Neural progenitor cell (in vitro differentiated cells): ENCODE results near the gene TRAK1. TPM values are rescaled to one million over a fixed set of nuclear protein-coding genes. Genes with fewer than 3 reads are reported as not detected.

ENCODE experiments used
- DNase-seq: peaks from one replicate; pipeline ENCODE4 v3.0.0-alpha.2; 2016; ENCODE audit warnings: low spot score
- H2AFZ ChIP-seq: fragments of 200-600 bp; sonication (generic); replicated peaks from 2 replicates; pipeline ENCODE4 v1.6.1; 2016; ENCODE audit warnings: antibody characterized with exemption
- H3F3A ChIP-seq: fragments of 200-600 bp; sonication (generic); 2 replicates; pipeline ENCODE4 v1.6.1; 2016; ENCODE audit warnings: antibody characterized with exemption, low read depth
- H3K27ac ChIP-seq: fragments of 200-600 bp; sonication (generic); 2 replicates; pipeline ENCODE4 v1.5.1; 2016; ENCODE audit warnings: mild to moderate bottlenecking
- H3K27me3 ChIP-seq: fragments of 200-600 bp; sonication (generic); 2 replicates; pipeline ENCODE4 v1.6.1; 2016; ENCODE audit warnings: mild to moderate bottlenecking, moderate library complexity
- H3K36me3 ChIP-seq: fragments of 200-600 bp; sonication (generic); 2 replicates; pipeline ENCODE4 v1.5.1; 2016
- H3K4me1 ChIP-seq: fragments of 200-600 bp; sonication (generic); 2 replicates; pipeline ENCODE4 v1.6.1; 2016; ENCODE audit warnings: mixed run types
- H3K4me2 ChIP-seq: fragments of 200-600 bp; sonication (generic); 2 replicates; pipeline ENCODE4 v1.6.1; 2016
- H3K4me3 ChIP-seq: fragments of 200-600 bp; sonication (generic); 2 replicates; pipeline ENCODE4 v1.5.1; 2016
- H3K79me2 ChIP-seq: fragments of 200-600 bp; sonication (generic); 2 replicates; pipeline ENCODE4 v1.6.1; 2016; ENCODE audit warnings: low read depth
- H3K9ac ChIP-seq: fragments of 200-600 bp; sonication (generic); 2 replicates; pipeline ENCODE4 v1.6.1; 2016
- H3K9me3 ChIP-seq: fragments of 200-600 bp; sonication (generic); 2 replicates; pipeline ENCODE4 v1.5.1; 2016; ENCODE audit warnings: low read depth
- H4K20me1 ChIP-seq: fragments of 200-600 bp; sonication (generic); 2 replicates; pipeline ENCODE4 v1.6.1; 2016; ENCODE audit warnings: low read depth
- H3K27ac Mint-ChIP-seq: 3 replicates; pipeline ENCODE4 v1.8.0; 2021; ENCODE audit warnings: mixed read lengths
- H3K27me3 Mint-ChIP-seq: 2 replicates; pipeline ENCODE4 v1.8.0; 2022; ENCODE audit warnings: low read depth, mild to moderate bottlenecking, inconsistent platforms, moderate library complexity, mixed read lengths; ENCODE audit not compliant: insufficient read depth
- H3K36me3 Mint-ChIP-seq: 3 replicates; pipeline ENCODE4 v1.8.0; 2021; ENCODE audit warnings: mixed read lengths
- H3K4me1 Mint-ChIP-seq: 3 replicates; pipeline ENCODE4 v1.8.0; 2021; ENCODE audit warnings: mixed read lengths
- H3K4me3 Mint-ChIP-seq: 3 replicates; pipeline ENCODE4 v1.8.0; 2021; ENCODE audit warnings: mild to moderate bottlenecking, moderate library complexity, mixed read lengths
- H3K9me3 Mint-ChIP-seq: 3 replicates; pipeline ENCODE4 v1.8.0; 2020; ENCODE audit warnings: mixed read lengths
- EZH2 ChIP-seq: fragments of 200-600 bp; sonication (generic); IDR thresholded peaks from 2 replicates; pipeline ENCODE4 v1.6.1; 2017; ENCODE audit warnings: antibody characterized with exemption, mild to moderate bottlenecking, moderate library complexity
- EZH2phosphoT487 ChIP-seq: fragments of 200-600 bp; sonication (generic); IDR thresholded peaks from 2 replicates; pipeline ENCODE4 v1.6.1; 2017; ENCODE audit warnings: antibody characterized with exemption
- total RNA-seq: library from RNA; depleted of rRNA; stranded (reverse); fragments of >200 nt; gene quantifications from 2 replicates; pipeline ENCODE4 v1.2.3, GENCODE V29; 2015; ENCODE audit warnings: low replicate concordance
- TF ChIP-seq, protein P1 (sequence below): fragments of 200-600 bp; sonication (generic); IDR thresholded peaks from 2 replicates; pipeline ENCODE4 v1.5.1; 2017; ENCODE audit warnings: antibody characterized with exemption, mild to moderate bottlenecking

The TRAK1 gene
- total RNA-seq, 1 donor from 2014 or later = 32.2 TPM

DNA sequence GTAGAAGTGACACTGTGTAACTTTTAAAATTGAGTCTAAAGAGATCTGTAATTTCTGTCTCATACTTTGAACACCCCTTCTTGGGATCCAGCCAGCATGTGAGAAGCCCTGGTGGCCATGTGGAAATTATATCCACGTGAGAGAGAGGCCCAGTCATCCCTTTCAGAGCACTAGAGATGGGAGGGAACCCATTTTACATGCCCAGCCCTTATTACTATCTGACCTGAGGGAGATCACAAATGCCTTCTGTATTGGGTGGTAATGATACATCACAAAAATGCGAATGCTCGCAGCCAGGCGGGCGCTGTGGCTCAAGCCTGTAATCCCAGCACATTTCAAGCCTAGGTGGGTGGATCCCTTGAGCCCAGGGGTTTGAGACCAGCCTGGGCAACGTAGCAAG, 27.3 kb upstream of the TRAK1 start:
- H3K79me2 ChIP-seq = peaks cover 58% of the 10 kb centered on the region
- H3K4me2 ChIP-seq = no peak overlapping the region
- no peak overlapping the region for H3K4me3 ChIP-seq
- peaks cover 22% of the 10 kb centered on the region for H3F3A ChIP-seq
- peaks cover 6% of the 10 kb centered on the region for H4K20me1 ChIP-seq
- H3K27me3 ChIP-seq = no peaks in the 10 kb centered on the region
- H3K36me3 Mint-ChIP-seq = no peaks in the 10 kb centered on the region
- H3K9ac ChIP-seq = no peak overlapping the region
- TF ChIP-seq, protein P1, sequence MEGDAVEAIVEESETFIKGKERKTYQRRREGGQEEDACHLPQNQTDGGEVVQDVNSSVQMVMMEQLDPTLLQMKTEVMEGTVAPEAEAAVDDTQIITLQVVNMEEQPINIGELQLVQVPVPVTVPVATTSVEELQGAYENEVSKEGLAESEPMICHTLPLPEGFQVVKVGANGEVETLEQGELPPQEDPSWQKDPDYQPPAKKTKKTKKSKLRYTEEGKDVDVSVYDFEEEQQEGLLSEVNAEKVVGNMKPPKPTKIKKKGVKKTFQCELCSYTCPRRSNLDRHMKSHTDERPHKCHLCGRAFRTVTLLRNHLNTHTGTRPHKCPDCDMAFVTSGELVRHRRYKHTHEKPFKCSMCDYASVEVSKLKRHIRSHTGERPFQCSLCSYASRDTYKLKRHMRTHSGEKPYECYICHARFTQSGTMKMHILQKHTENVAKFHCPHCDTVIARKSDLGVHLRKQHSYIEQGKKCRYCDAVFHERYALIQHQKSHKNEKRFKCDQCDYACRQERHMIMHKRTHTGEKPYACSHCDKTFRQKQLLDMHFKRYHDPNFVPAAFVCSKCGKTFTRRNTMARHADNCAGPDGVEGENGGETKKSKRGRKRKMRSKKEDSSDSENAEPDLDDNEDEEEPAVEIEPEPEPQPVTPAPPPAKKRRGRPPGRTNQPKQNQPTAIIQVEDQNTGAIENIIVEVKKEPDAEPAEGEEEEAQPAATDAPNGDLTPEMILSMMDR = no peak
- TF ChIP-seq EZH2phosphoT487 (no peak), EZH2 (no peak)
- H3K36me3 ChIP-seq = no peaks in the 10 kb centered on the region
- peaks cover 68% of the 10 kb centered on the region for H3K4me1 Mint-ChIP-seq
- H3K27ac Mint-ChIP-seq = peak overlapping the region; percentile 43
- H3K9me3 ChIP-seq = no peaks in the 10 kb centered on the region
- no peaks in the 10 kb centered on the region for H3K9me3 Mint-ChIP-seq
- peaks cover 17% of the 10 kb centered on the region for H3K4me1 ChIP-seq
- DNase-seq = no peak
- H3K4me3 Mint-ChIP-seq = no peak overlapping the region
- H3K27ac ChIP-seq = no peak overlapping the region
- no peak overlapping the region for H2AFZ ChIP-seq
- peaks cover 2% of the 10 kb centered on the region for H3K27me3 Mint-ChIP-seq

DNA sequence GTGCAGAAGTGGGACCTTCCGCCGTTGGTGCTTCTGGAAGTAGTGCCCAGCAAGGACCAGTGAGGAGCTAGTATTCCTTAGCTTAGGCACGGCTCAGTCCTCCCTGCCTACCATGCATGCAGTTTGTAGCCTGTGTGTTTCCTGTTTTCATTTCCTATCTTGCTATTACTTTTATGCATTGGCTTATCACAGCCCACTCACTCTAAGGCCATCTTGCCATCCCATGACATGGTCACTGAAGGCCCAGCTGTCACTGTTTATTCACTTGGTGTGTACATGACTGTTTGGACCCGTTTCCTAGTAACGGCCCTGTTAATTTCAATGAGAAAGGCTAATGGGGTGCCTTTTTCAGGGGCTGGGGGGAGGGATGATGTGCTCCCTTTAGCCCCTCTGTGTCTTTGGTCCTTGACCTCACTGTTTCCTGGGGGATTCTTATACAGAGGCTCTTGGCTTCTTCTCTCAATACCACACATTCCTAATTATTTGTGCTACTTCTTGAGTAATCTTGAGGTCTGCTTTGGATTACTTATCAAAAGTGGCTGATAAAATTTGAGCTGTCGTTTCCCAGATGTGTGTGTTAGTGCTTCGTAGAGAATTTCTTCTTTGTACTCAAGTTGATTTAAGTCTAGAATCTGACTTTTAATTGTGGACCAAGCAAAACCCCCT, 24.5 kb upstream of the TRAK1 start:
- H3F3A ChIP-seq = peaks cover 10% of the 10 kb centered on the region
- Mint-ChIP-seq H3K27me3 (peaks cover 2% of the 10 kb centered on the region), H3K36me3 (no peaks in the 10 kb centered on the region), H3K4me3 (peak overlapping the region; percentile 56), H3K27ac (peak overlapping the region; percentile 100), H3K9me3 (no peaks in the 10 kb centered on the region), H3K4me1 (peaks cover 72% of the 10 kb centered on the region)
- H3K4me2 ChIP-seq = no peak overlapping the region
- no peak overlapping the region for H3K4me3 ChIP-seq
- no peak overlapping the region for H2AFZ ChIP-seq
- peaks cover 10% of the 10 kb centered on the region for H3K4me1 ChIP-seq
- H3K27ac ChIP-seq = no peak overlapping the region
- peak; percentile 40 for DNase-seq
- peaks cover 16% of the 10 kb centered on the region for H4K20me1 ChIP-seq
- H3K9ac ChIP-seq = no peak overlapping the region
- no peaks in the 10 kb centered on the region for H3K9me3 ChIP-seq
- H3K79me2 ChIP-seq = peaks cover 83% of the 10 kb centered on the region
- TF ChIP-seq, protein P1 = no peak
- no peak for TF ChIP-seq EZH2phosphoT487
- no peak for TF ChIP-seq EZH2
- no peaks in the 10 kb centered on the region for H3K27me3 ChIP-seq
- H3K36me3 ChIP-seq = no peaks in the 10 kb centered on the region

DNA sequence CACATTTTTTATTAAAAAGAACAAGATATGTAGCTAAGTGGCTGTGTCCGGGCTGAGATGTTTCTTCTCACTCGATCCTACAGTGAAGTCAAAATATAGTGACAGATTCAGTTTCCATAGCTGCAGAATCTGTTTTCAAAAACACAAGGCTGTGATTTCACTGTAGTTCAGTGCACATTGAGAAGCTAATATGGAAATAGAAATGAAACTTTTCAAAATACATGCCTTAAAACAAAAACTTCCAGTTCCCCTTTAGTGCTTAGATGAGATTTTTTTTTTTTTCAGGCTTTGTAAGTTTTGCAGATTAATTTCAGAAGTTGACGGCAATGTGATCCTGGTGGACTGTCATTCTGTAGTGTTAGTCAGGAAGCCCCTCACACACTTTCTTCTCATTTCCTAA, 23.8 kb upstream of the TRAK1 start:
- no peak for DNase-seq
- H3K4me1 Mint-ChIP-seq = peaks cover 72% of the 10 kb centered on the region
- no peak overlapping the region for H3K9ac ChIP-seq

More for the DNA sequence above, 23.8 kb upstream of the TRAK1 start:
- no peaks in the 10 kb centered on the region for H3K36me3 Mint-ChIP-seq
- Histone ChIP-seq H3K27me3 (no peaks in the 10 kb centered on the region), H3K4me1 (peaks cover 17% of the 10 kb centered on the region), H2AFZ (no peak overlapping the region), H3K4me3 (no peak overlapping the region), H3F3A (peaks cover 16% of the 10 kb centered on the region), H3K9me3 (no peaks in the 10 kb centered on the region), H3K36me3 (no peaks in the 10 kb centered on the region), H3K27ac (no peak overlapping the region), H3K79me2 (peaks cover 90% of the 10 kb centered on the region), H3K4me2 (no peak overlapping the region), H4K20me1 (peaks cover 20% of the 10 kb centered on the region)
- peak overlapping the region; percentile 100 for H3K27ac Mint-ChIP-seq
- peaks cover 4% of the 10 kb centered on the region for H3K27me3 Mint-ChIP-seq
- TF ChIP-seq EZH2 = no peak
- TF ChIP-seq EZH2phosphoT487 = no peak
- TF ChIP-seq, protein P1 = no peak
- H3K9me3 Mint-ChIP-seq = no peaks in the 10 kb centered on the region
- peak overlapping the region; percentile 4 for H3K4me3 Mint-ChIP-seq
